Activated CD8-positive, alpha-beta memory T cell treated with anti-CD3 and anti-CD28 coated beads for 1 hour (primary cell): ENCODE results near the gene VAT1L.

Experiments used
- DNase-seq, 2 donors: peaks; one replicate each; pipeline ENCODE4 v3.0.0-alpha.2; 2020; ENCODE audit warnings: low read depth in 1 of 2; ENCODE audit errors: extremely low read depth in 1 of 2

The VAT1L gene, protein sequence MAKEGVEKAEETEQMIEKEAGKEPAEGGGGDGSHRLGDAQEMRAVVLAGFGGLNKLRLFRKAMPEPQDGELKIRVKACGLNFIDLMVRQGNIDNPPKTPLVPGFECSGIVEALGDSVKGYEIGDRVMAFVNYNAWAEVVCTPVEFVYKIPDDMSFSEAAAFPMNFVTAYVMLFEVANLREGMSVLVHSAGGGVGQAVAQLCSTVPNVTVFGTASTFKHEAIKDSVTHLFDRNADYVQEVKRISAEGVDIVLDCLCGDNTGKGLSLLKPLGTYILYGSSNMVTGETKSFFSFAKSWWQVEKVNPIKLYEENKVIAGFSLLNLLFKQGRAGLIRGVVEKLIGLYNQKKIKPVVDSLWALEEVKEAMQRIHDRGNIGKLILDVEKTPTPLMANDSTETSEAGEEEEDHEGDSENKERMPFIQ

DNA sequence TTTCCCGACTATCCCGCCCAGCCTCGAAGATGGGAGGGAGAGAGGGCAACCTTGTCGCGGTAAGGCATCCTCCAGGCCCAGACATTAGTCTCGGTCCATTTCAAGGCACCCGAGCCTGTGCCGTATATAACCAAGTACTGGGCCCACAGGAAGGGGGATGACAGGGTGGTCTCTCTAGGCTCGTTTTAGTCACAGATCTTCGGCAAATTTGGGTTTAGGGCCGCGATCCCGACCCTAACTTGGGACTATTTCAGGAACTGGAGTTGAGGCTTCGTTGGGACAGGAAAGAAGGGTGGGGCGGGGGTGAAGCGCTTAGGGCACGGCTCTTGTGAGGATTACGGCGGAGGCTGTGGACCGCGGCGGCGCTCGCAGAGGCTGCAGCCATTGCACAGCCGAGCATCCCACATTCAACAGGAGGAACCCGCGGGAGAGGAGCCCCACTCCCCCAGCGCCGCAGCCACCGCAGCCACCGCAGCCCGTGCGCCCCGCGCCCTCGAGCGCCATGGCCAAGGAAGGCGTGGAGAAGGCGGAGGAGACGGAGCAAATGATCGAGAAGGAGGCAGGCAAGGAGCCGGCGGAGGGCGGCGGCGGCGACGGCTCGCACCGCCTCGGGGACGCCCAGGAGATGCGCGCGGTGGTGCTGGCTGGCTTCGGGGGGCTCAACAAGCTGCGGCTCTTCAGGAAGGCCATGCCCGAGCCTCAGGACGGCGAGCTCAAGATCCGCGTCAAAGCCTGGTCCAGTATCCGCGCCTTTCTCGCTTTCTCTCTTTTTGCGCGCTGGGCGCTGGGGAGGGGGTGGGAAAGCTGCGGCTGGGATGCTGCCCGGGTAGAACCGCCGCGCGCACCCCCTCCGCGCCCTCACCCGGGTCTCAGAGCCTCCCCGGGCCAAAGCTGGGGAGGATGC is at the start of gene VAT1L:
Gene VAT1L, plus strand, starts transcription at position 384 of the 904 bp plus-strand sequence. Its CDS starts 119 bp downstream, at position 503.
- DNase-seq: no peak

DNA sequence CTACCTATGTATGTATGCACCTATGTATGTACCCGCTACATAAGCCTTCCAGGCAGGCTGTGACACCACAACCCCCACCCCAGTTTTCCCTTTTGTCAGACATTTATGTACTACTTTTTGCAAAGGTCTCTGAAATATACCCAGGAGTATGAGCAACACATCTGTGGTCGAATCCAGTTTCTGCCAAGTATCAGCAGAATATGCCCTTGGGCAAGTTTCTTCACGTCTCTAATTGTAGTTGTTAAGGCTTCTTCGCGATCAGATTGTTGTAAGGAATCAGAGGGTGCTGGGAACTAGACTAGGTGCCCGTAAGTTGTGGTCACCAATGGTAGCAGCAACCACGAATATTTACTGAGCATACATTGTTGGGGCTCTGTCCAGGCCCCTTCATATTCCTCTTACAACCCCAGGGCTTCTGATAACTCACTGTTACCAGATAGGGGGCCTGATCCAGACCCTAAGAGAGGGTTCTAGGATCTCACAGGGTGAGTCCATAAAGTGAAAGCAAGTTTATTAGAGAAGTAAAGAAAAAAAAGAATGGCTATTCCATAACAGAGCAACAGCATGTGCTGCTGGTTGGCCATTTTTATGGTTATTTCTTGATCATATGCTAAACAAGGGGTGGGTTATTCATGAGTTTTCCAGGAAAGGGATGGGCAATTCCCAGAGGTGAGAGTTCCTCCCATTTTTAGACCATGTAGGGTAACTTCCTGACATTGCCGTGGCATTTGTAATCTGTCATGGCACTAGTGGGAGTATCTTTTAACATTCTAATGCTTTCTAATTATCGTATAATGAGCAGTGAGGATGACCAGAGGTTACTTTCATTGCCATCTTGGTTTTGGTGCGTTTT is 49.4 kb upstream of the VAT1L start:
- no peak for DNase-seq

DNA sequence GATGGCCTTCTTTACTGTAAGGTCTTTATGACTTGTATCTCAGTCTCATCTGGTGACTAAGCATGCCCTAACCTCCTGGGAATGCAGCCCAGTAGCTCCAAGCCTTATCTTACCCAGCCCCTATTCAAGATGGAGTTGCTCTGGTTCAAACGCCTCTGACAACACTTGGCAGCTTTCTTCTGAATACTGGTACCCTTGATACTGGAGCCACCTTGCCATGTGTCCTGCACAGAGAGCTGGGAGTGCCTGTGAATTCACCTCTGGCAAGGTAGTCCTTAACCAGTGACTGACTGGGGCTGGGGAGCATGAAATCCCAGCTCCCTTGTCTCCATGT is 48.8 kb upstream of the VAT1L start:
- no peak for DNase-seq

DNA sequence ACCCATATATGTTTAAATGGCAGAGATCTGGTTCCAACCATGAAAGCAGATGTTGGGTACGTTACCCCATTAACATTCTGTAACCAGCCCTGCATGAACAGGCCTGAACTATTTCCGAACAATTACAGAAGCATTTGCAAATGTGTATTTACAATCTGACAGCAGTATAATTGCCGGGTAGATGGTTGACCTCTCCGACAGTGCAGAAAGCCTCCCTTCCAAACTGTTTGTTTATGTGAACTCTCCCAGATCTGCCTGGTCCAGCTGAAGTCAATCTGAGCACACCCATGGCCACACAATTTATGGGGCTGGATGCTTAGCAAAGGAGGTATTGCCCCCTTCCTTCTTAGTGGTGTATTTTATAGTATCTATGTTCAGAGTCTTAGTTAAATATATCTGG is 44.2 kb upstream of the VAT1L start:
- DNase-seq: no peak

DNA sequence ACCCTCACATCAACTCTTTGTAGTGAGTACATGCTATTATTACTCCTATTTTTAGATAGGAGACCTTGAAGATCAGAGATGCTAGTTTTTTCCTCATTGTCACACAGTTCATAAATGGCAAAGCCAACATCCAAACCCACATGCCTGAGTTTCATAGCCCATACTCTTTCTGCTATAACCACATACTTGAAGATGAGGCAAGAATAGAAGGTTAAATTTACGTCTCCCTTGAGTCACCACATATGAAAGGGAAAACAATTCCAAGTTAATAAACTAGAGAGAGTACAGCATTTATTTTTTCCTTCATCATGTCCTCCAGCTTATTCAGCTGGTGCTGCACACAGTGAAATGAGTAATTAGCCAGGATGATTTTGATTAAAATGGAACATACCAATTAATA is 42.4 kb upstream of the VAT1L start:
- no peak for DNase-seq

DNA sequence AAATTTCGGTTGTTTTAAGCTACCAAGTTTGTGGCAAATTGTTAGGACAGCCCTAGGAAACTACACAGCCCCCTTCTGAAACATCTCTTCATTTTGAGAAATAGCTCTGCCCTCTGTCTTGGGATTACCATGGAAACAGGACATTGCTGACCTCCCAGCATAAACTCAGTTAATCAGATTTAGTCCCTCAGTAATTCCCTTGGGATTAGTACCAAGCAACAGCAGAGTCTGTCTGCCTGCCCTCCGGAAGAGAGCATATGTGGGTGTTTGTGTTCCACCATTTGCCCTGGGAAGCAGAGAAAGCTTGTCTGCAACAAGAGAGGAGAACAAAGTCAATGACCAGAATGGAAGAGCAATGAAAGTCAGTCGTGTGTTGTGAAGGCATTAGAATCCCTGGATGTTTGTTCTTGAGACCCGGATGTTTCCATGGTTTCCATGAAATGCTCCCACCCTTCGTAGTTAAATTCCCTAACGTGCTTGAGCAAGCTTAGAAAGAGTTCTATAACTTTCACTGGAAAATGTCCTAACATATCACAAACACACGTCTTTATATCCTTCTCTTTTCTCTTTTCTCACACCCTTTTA is 39.9 kb upstream of the VAT1L start:
- DNase-seq: no peak

DNA sequence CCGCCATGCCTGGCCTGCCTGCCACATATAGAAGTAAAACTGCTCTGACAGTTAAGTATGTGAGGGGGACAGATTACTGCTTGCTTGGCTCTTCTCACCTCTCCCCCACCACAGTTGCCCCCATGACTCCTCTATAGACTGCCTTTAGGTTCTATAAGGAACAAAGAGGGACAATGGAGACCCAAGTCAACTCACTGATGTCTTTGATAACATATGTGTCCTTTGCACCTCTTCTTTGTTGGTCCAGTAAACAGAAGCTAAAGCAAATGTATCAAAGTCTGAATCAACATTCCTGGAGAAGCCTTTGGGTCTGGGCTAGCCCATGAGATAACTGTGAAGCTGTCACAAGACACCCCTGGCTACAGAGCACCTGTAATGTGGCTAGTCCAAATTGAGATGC is 38.9 kb upstream of the VAT1L start:
- no peak for DNase-seq

DNA sequence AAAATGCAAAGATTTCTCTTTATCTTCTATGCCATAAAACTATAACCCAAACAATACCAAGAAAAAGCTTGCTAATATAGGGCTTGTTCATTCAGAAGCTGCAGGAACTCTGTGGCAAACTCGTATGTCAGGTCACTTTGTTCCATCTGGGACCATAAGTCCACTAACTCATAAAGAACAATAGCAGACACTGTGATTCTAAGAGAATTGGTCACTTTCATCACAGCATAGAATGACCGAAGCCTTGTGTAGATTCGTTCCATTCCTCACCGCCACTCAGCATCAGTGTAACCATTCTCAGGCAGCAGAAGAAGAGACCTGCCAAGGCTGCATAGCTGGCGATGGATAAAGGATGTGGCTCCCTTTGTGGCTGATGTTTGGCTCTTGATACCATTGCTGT is 30.3 kb upstream of the VAT1L start:
- DNase-seq: no peak

DNA sequence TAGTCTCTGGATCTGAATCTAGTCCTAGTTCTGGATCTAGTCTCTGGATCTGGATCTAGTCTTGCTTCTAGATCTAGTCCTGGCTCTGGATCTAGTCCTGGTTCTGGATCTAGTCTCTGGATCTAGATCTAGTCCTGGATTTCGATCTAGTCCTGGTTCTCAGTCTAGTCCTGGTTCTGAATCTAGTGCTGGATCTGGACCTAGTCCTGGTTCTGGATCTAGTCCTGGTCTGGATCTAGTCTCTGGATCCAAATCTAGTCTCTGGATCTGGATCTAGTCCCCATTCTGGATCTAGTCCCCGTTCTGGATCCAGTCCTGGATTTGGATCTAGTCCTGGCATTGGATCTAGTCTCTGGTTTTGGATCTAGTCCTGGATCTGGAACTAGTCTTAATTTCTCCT is 29.9 kb upstream of the VAT1L start:
- no peak for DNase-seq

DNA sequence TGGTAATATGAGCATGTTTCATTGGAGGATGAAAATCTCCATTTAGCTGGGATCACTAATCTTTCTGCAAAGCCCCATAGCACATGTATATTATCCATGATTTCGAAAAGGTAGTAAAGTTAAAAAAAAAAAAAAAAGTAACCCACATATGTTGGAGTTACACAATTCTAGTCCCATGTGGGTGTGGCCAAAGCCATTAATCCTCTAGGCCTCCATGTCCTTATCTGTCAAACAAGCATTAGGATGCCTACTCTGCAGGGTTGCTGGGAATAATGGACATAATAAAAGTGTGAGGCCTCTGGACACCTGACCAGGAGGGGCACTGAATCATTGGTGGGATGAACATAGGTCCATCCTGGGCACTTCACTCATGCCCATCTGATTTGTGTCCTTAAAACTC is 29.2 kb upstream of the VAT1L start:
- no peak for DNase-seq

DNA sequence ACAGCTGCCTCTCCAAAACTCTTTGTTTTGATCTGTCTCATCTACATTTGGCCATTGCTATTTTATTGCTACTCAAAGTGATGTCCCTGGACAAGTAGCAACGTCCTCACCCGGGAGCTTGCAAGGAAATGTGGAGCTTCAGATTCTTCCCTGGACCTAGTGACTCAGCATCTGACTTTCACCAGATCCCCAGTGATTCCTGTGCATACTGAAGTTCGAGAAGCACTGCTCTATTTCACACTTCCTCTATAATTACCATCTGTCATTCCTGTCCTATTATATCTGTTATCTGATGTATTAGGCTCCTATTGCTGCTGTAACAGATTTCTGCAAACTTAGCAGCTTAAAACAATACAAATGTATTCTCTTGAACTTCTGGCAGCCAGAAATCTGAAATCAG is 28.5 kb upstream of the VAT1L start:
- DNase-seq: no peak

DNA sequence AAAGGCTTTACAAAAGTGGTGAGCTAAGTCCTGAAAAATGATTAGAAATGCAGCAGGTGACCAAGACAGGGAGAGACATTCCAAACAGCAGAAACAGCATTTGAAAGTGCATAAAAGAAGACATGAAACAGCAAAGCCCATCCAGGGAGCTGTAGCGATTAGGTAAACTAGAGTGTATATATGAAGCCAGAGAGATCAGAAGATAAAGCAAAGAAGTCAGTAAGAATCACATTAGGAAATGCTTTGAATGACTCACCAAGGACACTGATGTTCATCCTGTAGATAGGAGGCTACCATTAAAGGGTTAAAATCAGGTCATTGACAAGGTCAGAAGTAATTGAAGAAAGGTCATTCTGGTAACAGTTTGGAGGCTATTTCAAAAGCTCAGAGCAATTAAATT is 27.6 kb upstream of the VAT1L start:
- no peak for DNase-seq

DNA sequence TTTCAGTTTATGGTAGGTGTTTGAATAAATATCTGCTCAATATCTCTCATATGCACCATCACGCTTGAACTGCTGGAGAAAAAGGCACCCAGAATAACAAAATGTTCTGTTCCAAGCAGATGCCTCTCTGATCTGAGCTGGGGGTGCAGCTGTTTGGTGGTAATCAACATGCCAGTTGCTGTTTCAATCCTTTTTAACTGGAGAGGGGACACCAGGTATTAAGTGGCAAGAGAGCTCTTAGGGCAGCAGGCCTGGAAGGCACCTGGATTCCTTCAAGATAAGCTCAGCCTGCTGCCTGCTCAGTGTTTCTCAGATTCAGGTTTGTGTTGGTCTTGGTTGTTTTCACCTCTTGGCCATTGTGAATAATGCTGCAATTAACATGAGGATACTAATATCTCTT is 27.2 kb upstream of the VAT1L start:
- DNase-seq: no peak

DNA sequence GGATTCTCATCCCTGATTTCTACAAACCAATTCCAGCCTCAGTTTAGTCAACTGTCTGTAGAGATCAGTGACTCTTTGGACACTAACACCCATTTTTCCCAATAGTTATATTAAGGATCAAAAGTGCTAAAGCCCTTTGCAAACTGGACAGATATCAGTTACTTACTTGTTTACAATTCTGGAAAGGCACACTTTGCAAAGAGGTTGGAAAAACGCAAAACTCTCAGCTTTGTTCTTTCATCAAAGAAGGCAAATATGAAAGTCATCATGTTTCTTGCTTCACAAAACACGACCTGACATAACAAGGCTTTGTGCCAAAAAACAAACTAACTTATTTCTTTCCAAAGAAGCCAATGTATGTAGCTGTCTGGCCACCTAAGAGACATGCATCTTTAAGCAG is 26.1 kb upstream of the VAT1L start:
- DNase-seq: no peak

DNA sequence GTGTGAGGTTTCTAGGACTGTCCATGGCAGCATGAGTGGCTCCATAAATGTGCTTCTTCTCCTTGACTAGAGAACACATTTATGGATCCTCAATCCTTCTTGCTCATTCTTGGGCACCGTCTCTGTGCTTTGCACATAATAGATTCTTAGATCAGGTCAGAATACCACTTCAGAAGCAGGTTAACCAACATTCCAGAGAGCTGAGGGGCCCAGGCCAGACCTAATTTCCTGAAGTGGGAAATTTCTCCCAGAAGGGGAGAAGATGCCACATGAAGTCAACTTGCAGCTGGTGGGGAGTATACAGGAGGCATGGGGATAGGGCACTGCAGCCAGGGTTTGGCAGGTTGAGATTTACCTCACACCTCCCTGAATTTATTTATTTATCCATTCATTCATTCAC is 24.4 kb upstream of the VAT1L start:
- DNase-seq: no peak

DNA sequence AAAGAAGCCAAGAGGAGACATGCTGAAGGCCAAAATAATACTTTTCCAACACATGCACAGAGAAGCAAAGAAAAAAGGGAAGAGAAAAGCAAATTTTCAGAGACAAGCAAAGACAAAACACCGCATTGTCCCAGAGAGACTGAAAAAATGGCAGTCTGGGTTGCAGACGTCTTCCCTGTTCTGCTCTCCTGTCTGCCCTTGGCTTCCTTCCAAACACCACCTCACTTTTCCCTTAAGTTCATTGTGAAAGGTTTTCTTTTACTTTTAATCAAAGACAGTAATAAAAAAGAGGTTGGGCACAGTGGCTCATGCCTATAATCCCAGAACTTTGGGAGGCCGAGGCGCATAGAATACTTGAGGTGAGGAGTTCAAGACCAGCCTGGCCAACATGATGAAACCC is 21.2 kb upstream of the VAT1L start:
- DNase-seq: no peak

DNA sequence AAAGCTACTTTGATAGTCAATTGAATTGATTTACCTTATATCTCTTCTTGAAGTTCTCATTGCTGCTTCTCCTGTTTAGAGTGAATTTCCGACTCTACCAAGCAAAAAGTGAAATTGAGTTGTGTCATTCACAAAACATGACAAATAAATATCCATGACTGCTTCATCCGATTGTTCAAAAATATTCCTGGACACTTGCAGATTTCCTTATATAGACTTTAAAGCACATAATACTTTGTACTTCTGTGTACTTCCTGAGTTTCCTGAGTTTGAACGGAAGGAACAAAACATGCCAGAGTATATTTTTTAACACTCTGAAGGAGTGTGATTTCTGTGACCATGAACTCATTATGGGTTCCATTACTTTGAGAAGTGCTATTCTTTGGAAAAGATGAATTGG is 20.5 kb upstream of the VAT1L start:
- DNase-seq: no peak

DNA sequence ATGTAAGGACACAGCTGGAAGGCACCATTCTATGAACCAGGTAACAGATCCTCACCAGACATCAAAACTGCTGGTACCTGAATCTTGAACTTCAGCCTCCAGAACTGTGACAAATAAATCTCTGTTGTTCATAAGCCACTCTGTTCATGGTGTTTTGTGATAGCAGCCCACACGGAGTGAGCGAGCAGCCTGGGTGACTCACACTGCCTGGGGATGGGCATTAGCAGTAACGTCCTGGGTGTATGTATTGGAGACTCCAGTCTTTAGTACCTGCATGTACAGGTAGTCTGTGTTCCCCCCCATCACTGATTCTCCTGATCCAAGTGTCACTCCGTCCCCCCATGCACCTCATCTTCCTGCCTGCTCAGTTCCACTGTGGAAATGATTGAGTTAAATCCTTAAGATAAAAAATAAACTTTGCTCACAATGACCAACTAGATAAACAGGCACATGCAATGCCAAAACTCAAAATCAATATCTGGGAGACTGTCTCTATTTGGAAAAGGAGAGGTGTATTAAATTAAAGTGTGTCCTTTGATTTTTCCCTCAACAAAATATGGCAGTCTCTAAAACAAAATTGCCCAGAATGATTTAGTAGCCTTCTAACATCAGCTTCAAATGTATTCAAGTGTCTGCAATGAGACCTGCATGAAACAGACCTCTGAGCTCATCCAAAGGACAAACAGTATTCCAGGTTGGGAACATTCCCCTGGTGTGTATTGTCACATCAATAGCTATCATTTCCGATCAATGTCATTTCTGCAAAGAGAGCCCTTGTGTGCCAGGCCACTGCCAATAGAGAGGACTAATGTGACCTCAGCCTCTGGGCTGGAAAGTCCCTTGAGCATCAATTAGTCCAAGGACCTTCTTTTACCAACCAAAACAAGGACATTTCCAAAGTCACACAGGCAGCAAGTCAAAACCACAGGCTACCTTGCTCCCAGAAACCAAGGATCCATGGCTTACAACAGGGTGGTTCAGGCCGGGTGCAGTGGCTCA is 12.2 kb upstream of the VAT1L start:
- no peak for DNase-seq

DNA sequence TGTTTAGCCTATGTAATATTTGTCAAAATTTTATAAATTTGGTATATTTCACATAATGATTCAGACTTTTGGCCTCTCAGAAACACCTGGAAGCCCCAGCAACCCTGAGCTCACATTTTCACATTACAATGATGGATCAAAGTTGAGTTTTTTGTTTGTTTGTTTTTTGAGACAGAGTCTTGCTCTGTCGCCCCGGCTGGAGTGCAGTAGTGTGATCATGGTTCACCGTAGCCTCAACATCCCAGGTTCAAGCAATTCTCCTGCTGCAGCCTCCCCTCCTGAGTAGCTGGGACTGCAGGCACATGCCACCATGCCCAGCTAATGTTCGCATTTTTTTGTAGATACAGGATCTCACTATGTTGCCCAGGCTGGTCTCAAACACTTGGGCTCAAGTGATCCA is 10.6 kb upstream of the VAT1L start:
- DNase-seq: no peak

DNA sequence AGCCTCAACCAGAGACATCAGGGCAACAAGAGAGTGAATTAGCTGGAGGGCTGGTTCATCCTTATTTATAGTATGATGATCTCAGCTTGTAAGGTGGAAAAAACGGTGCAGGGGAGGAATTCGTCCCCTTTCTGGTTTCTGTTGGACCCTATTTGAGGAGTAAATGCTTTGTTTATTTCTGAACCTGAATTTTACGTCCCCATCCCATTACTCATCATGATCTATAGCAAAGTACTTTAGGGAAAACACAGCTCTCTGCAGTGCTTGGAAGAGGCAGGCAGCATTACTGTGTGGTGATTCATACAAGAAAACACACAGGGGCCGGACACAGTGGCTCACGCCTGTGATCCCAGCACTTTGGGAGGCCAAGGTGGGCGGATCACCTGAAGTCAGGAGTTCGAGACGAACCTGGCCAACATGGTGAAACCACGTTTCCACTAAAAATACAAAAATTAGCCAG is 8.0 kb upstream of the VAT1L start:
- no peak for DNase-seq
